Measurements from ENCODE around the gene ZHX3. TPM values are rescaled to one million over a fixed set of nuclear protein-coding genes. Genes with fewer than 3 reads are reported as not detected.

ZHX3 gene
- total and polyA plus RNA-seq, 2 of the 13 experiments (the other 11 are each of a cell fraction or from before 2014, with no cell fraction given): 8.4 to 11.7 TPM

DNA sequence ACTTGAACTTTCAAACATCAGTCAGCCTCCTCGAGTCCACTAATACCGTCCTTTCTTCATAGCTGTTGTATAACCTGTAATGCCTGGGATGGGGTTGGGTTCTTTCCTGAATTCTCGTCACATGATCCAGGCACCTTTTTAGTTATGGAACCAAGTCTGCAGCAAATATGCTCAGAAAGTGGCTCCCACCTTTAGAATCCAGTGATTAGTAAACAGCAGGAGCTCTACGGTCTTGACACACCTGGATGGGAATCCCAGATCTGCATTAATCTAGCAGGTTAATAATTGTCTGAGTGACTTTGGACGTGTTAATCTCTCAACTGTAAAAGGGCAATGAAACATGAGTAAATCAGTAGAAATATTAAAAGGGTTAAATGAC lies 729 bp upstream of the ZHX3 start:
- ChIA-PET POLR2A (interaction anchor here (1.4 to 2.6 kb wide), 3 partner anchors 11 to 169 kb away, joined by 3 to 16 read pairs (median 8); partner anchors contain the start of gene LPIN3), CTCF (ENCODE audit: low intra/inter-chr PET ratio, low total read pairs) (no interaction called here)
- ATAC-seq: peak; percentile 4
- DNase-seq (ENCODE audit: low spot score): peak; percentile 39
- H3K4me2 ChIP-seq (ENCODE audit: low read depth, low read length): peak overlapping the region; percentile 100
- no peaks in the 10 kb centered on the region for H3K9me3 ChIP-seq (ENCODE audit: low read length)
- peak overlapping the region; percentile 77 for H3K9ac ChIP-seq (ENCODE audit: insufficient read depth, low read depth, low read length)
- peak overlapping the region; percentile 75 to 91 (median 91) for H3K4me3 ChIP-seq (replicated peaks in 1 of 3; ENCODE audit: insufficient read depth in 1 of 3, low read depth in 2 of 3, low read length in 3 of 3)
- H3K36me3 ChIP-seq (replicated peaks in 1 of 2; ENCODE audit: control insufficient read depth in 1 of 2, insufficient read depth in 2 of 2, low read length in 2 of 2): no peaks in the 10 kb centered on the region
- intact Hi-C loops (cut with micrococcal nuclease; ENCODE audit: unreplicated experiment) (loop anchor here (5.0 kb wide), 1 partner anchor 86 kb away; no protein-coding TSS in a partner anchor), in situ Hi-C loops (cut with HindIII; ENCODE audit: extremely low pct_ligation_motif_present, low pct_unique_long_range_greater_than_20kb) (no loop called here)
- no peaks in the 10 kb centered on the region for H4K20me1 ChIP-seq (ENCODE audit: insufficient read depth, low read length)
- peak overlapping the region; percentile 68 for H3K27ac ChIP-seq (ENCODE audit: extremely low read length, insufficient read depth, low read length)
- H3K4me1 ChIP-seq (ENCODE audit: insufficient read depth, low read length): peaks cover 47% of the 10 kb centered on the region
- peak overlapping the region; percentile 58 for H2AFZ ChIP-seq (ENCODE audit: low read length)
- FAIRE-seq: no peak
- WGBS (ENCODE audit: low lambda C conversion rate): 1% methylated on average over 5 of the region's 5 CpGs
- H3K27me3 ChIP-seq (ENCODE audit: control insufficient read depth in 1 of 2, insufficient read depth in 2 of 2, low read length in 2 of 2): peaks cover 0 to 3% of the 10 kb centered on the region in 2 experiments; a peak in 1 of 5 replicates
- BruUV-seq (replicated peaks): TSS peak; percentile 99
- H3K79me2 ChIP-seq (ENCODE audit: insufficient read depth, low read length): peaks cover 15% of the 10 kb centered on the region
- TF ChIP-seq RFXAP (CRISPR knock-in tag; IDR thresholded peaks at IDR 0.05; ENCODE audit: borderline replicate concordance) (no peak), CREB1 (IDR thresholded peaks at IDR 0.05) (no peak), CREB1 (CRISPR knock-in tag; IDR thresholded peaks at IDR 0.05) (no peak), ATF7 (IDR thresholded peaks at IDR 0.05) (no peak), ATF7 (CRISPR knock-in tag; IDR thresholded peaks at IDR 0.05) (no peak), ZNF460 (CRISPR knock-in tag; IDR thresholded peaks at IDR 0.05; ENCODE audit: borderline replicate concordance) (no peak), ZNF709 (CRISPR knock-in tag; IDR thresholded peaks at IDR 0.05) (no peak), RCOR2 (CRISPR knock-in tag; IDR thresholded peaks at IDR 0.05) (no peak), HCFC1 (IDR thresholded peaks at IDR 0.05; ENCODE audit: low read depth, low read length) (no peak), RBM22 (optimal IDR thresholded peaks at IDR 0.05; ENCODE audit: low read length) (no peak), ZNF160 (CRISPR knock-in tag; IDR thresholded peaks at IDR 0.05) (no peak), ZNF598 (CRISPR knock-in tag; IDR thresholded peaks at IDR 0.05; ENCODE audit: borderline replicate concordance) (no peak)
- TF ChIP-seq, protein P1, sequence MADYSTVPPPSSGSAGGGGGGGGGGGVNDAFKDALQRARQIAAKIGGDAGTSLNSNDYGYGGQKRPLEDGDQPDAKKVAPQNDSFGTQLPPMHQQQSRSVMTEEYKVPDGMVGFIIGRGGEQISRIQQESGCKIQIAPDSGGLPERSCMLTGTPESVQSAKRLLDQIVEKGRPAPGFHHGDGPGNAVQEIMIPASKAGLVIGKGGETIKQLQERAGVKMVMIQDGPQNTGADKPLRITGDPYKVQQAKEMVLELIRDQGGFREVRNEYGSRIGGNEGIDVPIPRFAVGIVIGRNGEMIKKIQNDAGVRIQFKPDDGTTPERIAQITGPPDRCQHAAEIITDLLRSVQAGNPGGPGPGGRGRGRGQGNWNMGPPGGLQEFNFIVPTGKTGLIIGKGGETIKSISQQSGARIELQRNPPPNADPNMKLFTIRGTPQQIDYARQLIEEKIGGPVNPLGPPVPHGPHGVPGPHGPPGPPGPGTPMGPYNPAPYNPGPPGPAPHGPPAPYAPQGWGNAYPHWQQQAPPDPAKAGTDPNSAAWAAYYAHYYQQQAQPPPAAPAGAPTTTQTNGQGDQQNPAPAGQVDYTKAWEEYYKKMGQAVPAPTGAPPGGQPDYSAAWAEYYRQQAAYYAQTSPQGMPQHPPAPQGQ (CRISPR knock-in tag; IDR thresholded peaks at IDR 0.05; ENCODE audit: borderline replicate concordance): no peak
- TF ChIP-seq, protein P2, sequence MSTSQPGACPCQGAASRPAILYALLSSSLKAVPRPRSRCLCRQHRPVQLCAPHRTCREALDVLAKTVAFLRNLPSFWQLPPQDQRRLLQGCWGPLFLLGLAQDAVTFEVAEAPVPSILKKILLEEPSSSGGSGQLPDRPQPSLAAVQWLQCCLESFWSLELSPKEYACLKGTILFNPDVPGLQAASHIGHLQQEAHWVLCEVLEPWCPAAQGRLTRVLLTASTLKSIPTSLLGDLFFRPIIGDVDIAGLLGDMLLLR (CRISPR knock-in tag; IDR thresholded peaks at IDR 0.05): no peak
- TF ChIP-seq, protein P3, sequence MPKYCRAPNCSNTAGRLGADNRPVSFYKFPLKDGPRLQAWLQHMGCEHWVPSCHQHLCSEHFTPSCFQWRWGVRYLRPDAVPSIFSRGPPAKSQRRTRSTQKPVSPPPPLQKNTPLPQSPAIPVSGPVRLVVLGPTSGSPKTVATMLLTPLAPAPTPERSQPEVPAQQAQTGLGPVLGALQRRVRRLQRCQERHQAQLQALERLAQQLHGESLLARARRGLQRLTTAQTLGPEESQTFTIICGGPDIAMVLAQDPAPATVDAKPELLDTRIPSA (CRISPR knock-in tag; IDR thresholded peaks at IDR 0.05; ENCODE audit: borderline replicate concordance): no peak
- TF ChIP-seq, protein P4, sequence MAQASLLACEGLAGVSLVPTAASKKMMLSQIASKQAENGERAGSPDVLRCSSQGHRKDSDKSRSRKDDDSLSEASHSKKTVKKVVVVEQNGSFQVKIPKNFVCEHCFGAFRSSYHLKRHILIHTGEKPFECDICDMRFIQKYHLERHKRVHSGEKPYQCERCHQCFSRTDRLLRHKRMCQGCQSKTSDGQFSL (CRISPR knock-in tag; IDR thresholded peaks at IDR 0.05): no peak
